Measurements from ENCODE around the gene PPP2R5D.

GRCh38 chr6:42996513-42996912, 12.1 kb downstream of the PPP2R5D start:
- no peak for TF ChIP-seq CTCF (IDR thresholded peaks at IDR 0.05)
- TF ChIP-seq POLR2A (IDR thresholded peaks at IDR 0.05) = no peak

All from uterus (tissue), 2 donors.